Mesendoderm (in vitro differentiated cells): ENCODE measurements around the gene BPIFB3.
"Not testable (repeated sequence)": the region's sequence is repeated elsewhere in the genome, so short reads cannot be mapped to it uniquely, and the experiment has no call there.

Experiments used
- DNase-seq: peaks from one replicate; pipeline ENCODE4 v3.0.0; 2013
- H2AK5ac ChIP-seq: 2 replicates; pipeline ENCODE4 v1.6.1; 2013; ENCODE audit warnings: low read length, inconsistent platforms
- H2BK120ac ChIP-seq: 2 replicates; pipeline ENCODE4 v1.6.1; 2013; ENCODE audit warnings: low read depth, mild to moderate bottlenecking, low read length, moderate library complexity, mixed read lengths
- H2BK15ac ChIP-seq: replicated peaks from 2 replicates; pipeline ENCODE4 v1.6.1; 2013; ENCODE audit warnings: low read depth, mild to moderate bottlenecking, moderate library complexity
- H2BK5ac ChIP-seq: 2 replicates; pipeline ENCODE4 v1.6.1; 2013; ENCODE audit warnings: low read length, inconsistent platforms
- H3K18ac ChIP-seq: 2 replicates; pipeline ENCODE4 v1.6.1; 2013; ENCODE audit warnings: mild to moderate bottlenecking, low read length, mixed read lengths
- H3K23ac ChIP-seq: one replicate; pipeline ENCODE4 v1.6.1; 2013; ENCODE audit warnings: low read length
- H3K27ac ChIP-seq: 2 replicates; pipeline ENCODE4 v1.5.1; 2013; ENCODE audit warnings: low read depth, mild to moderate bottlenecking, inconsistent platforms, low read length, moderate library complexity
- H3K27me3 ChIP-seq: 2 replicates; pipeline ENCODE4 v1.6.1; 2013; ENCODE audit warnings: low read length, control low read depth, mild to moderate bottlenecking, inconsistent platforms; ENCODE audit not compliant: insufficient read depth, poor library complexity
- H3K36me3 ChIP-seq: 2 replicates; pipeline ENCODE4 v1.6.1; 2013; ENCODE audit warnings: low read length, inconsistent platforms; ENCODE audit not compliant: control insufficient read depth, insufficient read depth
- H3K4ac ChIP-seq: one replicate; pipeline ENCODE4 v1.6.1; 2013; ENCODE audit warnings: low read depth, mild to moderate bottlenecking, low read length, moderate library complexity
- H3K4me1 ChIP-seq: 2 replicates; pipeline ENCODE4 v1.6.1; 2013; ENCODE audit warnings: low read depth, low read length, inconsistent platforms; ENCODE audit not compliant: control insufficient read depth
- H3K4me2 ChIP-seq: 2 replicates; pipeline ENCODE4 v1.6.1; 2013; ENCODE audit warnings: low read length
- H3K4me3 ChIP-seq: 2 replicates; pipeline ENCODE4 v1.5.1; 2013; ENCODE audit warnings: mild to moderate bottlenecking, low read length
- H3K56ac ChIP-seq: one replicate; pipeline ENCODE4 v1.6.1; 2013; ENCODE audit warnings: low read length
- H3K79me1 ChIP-seq: 2 replicates; pipeline ENCODE4 v1.6.1; 2013; ENCODE audit warnings: low read length, inconsistent platforms
- H3K79me2 ChIP-seq: 2 replicates; pipeline ENCODE4 v1.6.1; 2013; ENCODE audit warnings: mild to moderate bottlenecking, low read length; ENCODE audit not compliant: control insufficient read depth, insufficient read depth
- H3K9ac ChIP-seq: 2 replicates; pipeline ENCODE4 v1.6.1; 2013; ENCODE audit warnings: low read length, inconsistent platforms
- H4K5ac ChIP-seq: one replicate; pipeline ENCODE4 v1.6.1; 2013; ENCODE audit warnings: low read length
- H4K8ac ChIP-seq: one replicate; pipeline ENCODE4 v1.6.1; 2013; ENCODE audit warnings: low read depth, mild to moderate bottlenecking, control low read depth, low read length, moderate library complexity
- WGBS: extraction: QIAGEN DNeasy Blood & Tissue Kit; methylation state at CpG from one replicate; pipeline ENCODE4 v1.1.7; 2013; ENCODE audit warnings: low lambda C conversion rate, missing lambda C conversion rate; ENCODE audit not compliant: insufficient coverage; ENCODE audit errors: extremely low coverage; 5-methylcytosine and 5-hydroxymethylcytosine counted together

BPIFB3 gene

DNA sequence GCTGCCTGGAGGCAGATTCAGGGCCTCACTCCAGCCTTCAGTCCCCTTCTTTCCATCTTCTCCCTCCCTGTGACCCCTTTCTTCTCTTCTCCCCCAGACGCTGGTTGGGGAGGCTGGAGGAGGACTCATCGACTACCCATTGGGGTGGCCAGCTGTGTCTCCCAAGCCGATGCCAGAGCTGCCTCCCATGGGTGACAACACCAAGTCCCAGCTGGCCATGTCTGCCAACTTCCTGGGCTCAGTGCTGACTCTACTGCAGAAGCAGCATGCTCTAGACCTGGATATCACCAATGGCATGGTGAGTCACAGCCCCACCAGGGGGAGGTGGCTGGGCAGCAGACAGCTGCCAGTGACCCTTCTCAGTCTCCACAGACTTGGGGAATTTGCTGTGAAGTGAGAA is 38.7 kb downstream of the BPIFB3 start:
- no peaks in the 10 kb centered on the region for H3K79me1 ChIP-seq
- H3K18ac ChIP-seq, result no peak overlapping the region
- H4K8ac ChIP-seq, result no peak overlapping the region
- H2AK5ac ChIP-seq, result no peak overlapping the region
- no peak overlapping the region for H4K5ac ChIP-seq
- no peak overlapping the region for H3K9ac ChIP-seq
- no peak overlapping the region for H2BK120ac ChIP-seq
- H3K4me2 ChIP-seq, result no peak overlapping the region
- H3K56ac ChIP-seq, result peak overlapping the region; percentile 15
- H3K4me3 ChIP-seq, result no peak overlapping the region
- no peak overlapping the region for H3K27ac ChIP-seq
- no peaks in the 10 kb centered on the region for H3K36me3 ChIP-seq
- H3K27me3 ChIP-seq, result no peaks in the 10 kb centered on the region
- H2BK5ac ChIP-seq, result no peak overlapping the region
- no peak overlapping the region for H3K4ac ChIP-seq
- DNase-seq, result peak; percentile 30
- WGBS, result no CpG with 5 or more reads among the region's 3 CpGs
- no peak overlapping the region for H2BK15ac ChIP-seq
- H3K79me2 ChIP-seq, result no peaks in the 10 kb centered on the region
- H3K4me1 ChIP-seq, result no peaks in the 10 kb centered on the region
- H3K23ac ChIP-seq, result no peak overlapping the region

DNA sequence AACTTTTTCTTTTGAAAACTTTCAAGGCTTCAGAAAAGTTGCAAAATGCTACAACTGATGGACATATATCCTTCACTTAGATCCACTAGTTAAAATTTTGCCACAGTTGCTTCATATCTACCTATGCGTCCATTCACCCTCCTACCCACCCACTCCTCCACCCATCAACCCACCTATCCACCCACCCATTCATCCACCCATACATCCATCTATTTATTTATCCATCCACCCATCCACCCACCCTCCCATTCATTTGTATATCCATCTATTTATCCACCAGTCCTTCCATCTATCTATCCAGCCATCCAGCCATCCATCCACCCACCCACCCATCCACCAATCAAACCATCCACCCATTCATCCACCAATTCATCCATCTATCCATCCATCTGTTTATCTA is 39.4 kb downstream of the BPIFB3 start:
- Histone ChIP-seq H3K79me2 (no peaks in the 10 kb centered on the region), H2AK5ac (no peak overlapping the region), H3K4me1 (no peaks in the 10 kb centered on the region), H2BK120ac (no peak overlapping the region), H3K56ac (no peak overlapping the region), H3K27me3 (no peaks in the 10 kb centered on the region), H2BK5ac (no peak overlapping the region), H2BK15ac (no peak overlapping the region), H3K18ac (no peak overlapping the region), H3K4ac (no peak overlapping the region), H3K4me3 (no peak overlapping the region), H3K79me1 (no peaks in the 10 kb centered on the region), H3K36me3 (no peaks in the 10 kb centered on the region), H3K27ac (no peak overlapping the region), H4K5ac (no peak overlapping the region), H3K23ac (no peak overlapping the region), H4K8ac (no peak overlapping the region), H3K9ac (no peak overlapping the region), H3K4me2 (no peak overlapping the region)
- WGBS, result no CpG with 5 or more reads among the region's 1 CpG
- DNase-seq, result no peak

DNA sequence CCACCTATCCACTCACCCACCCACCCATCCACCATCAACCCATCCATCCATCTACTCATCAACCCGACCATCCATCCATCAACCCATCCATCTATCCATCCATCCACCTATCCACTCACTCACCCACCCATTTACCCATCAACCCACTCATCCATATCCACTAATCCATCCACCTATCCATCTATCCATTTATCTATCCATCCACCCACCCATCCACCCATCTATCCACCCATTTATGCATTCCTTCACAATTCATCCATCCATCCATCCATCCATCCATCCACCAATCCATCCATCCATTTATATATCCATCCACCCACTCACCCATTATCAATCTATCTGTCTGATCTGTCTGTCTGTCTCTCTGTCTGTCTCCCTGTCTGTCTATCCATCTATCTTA is 39.9 kb downstream of the BPIFB3 start:
- no peak overlapping the region for H3K27ac ChIP-seq
- H3K56ac ChIP-seq, result no peak overlapping the region
- 100% methylated on average over 1 of the region's 1 CpG for WGBS
- no peak overlapping the region for H3K4me2 ChIP-seq
- no peaks in the 10 kb centered on the region for H3K36me3 ChIP-seq
- no peak overlapping the region for H3K4me3 ChIP-seq
- no peak overlapping the region for H3K9ac ChIP-seq
- H2BK120ac ChIP-seq, result no peak overlapping the region
- no peaks in the 10 kb centered on the region for H3K79me2 ChIP-seq
- no peak overlapping the region for H3K4ac ChIP-seq
- no peak overlapping the region for H4K8ac ChIP-seq
- no peak overlapping the region for H2AK5ac ChIP-seq
- no peaks in the 10 kb centered on the region for H3K27me3 ChIP-seq
- H3K18ac ChIP-seq, result no peak overlapping the region
- no peak overlapping the region for H4K5ac ChIP-seq
- no peak for DNase-seq
- H3K4me1 ChIP-seq, result no peaks in the 10 kb centered on the region
- H3K79me1 ChIP-seq, result no peaks in the 10 kb centered on the region
- no peak overlapping the region for H2BK5ac ChIP-seq
- H2BK15ac ChIP-seq, result no peak overlapping the region
- no peak overlapping the region for H3K23ac ChIP-seq

DNA sequence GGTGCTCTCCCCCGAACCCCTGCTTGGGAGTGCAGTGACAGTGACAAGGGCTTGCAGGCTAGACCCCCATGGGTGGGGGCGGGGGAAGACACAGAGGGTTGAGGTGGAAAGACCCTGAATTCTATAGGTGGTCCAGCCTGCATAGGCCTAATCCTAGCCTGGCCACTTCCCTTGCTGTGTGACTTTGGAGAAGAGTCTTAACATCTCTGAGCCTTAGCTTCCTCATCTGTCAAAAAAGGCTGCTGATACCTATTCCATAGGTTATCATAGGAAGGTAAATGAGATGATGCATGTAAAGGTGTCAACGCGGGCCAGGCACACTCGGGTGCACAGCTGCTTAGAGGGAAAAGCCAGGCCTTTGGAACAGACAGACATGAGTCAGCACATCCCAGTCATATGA is 41.5 kb downstream of the BPIFB3 start:
- Histone ChIP-seq H2BK5ac (no peak overlapping the region), H3K27ac (no peak overlapping the region), H2BK120ac (no peak overlapping the region), H3K4ac (no peak overlapping the region), H3K9ac (no peak overlapping the region), H3K4me3 (no peak overlapping the region), H2AK5ac (no peak overlapping the region), H4K5ac (no peak overlapping the region), H3K79me2 (no peaks in the 10 kb centered on the region), H3K79me1 (no peaks in the 10 kb centered on the region), H3K4me1 (no peaks in the 10 kb centered on the region), H2BK15ac (no peak overlapping the region), H3K56ac (peak overlapping the region; percentile 30), H3K36me3 (no peaks in the 10 kb centered on the region), H4K8ac (no peak overlapping the region), H3K18ac (no peak overlapping the region), H3K4me2 (no peak overlapping the region), H3K23ac (no peak overlapping the region), H3K27me3 (no peaks in the 10 kb centered on the region)
- no peak for DNase-seq
- WGBS, result no CpG with 5 or more reads among the region's 5 CpGs

DNA sequence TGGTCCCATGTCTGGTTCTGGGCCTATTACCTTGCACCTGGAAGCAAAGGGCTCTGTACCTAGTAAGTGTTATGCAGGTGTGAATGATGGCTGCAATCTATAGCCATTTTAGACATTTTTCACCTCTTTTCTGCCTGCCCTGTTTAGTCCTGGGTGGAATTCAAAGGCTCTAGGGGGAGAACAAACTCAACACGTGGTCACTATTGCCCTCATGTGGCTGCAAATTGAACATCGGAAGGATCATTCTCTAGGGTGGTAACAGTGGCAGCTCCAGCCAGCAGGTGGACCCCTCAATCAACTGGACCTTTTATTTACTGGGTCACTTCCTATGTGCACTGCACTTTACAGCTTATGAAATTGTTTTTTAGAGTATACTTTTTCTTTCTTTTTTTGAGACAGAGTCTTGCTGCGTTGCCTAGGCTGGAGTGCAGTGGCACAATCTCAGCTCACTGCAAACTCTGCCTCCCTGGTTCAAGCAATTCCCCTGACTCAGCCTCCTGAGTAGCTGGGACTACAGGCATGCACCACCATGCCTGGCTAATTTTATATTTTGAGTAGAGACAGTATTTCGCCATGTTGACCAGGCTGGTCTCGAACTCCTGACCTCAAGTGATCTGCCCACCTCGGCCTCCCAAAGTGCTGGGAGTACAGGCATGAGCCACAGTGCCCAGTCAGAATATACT is 42.3 kb downstream of the BPIFB3 start:
- no CpG with 5 or more reads among the region's 6 CpGs for WGBS

DNA sequence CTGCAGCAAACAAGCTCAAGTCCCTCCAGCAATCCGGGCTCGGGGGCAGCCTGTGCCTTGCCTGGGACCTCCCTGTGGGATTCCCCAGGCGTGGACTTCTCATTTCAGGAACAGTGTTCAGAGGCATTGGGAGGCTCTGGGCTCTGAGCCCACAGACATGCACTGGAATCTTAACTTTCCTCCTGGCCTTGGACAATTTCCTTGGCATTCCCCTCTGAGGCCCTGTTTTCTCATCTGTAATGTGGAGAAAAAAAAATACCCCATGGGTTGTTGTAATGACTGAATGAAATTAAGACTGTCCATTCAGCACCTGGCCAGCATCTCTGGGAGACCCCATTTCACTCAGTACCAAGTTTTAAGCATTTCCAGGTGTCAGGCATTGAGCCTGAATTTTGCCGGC is 43.3 kb downstream of the BPIFB3 start:
- Histone ChIP-seq H3K4me3 (no peak overlapping the region), H3K27ac (no peak overlapping the region)

More for the DNA sequence above, 42.3 kb downstream of the BPIFB3 start:
- not testable (repeated sequence) for H3K27me3 ChIP-seq, H3K4me2 ChIP-seq, H3K4me1 ChIP-seq, H3K79me2 ChIP-seq, H4K5ac ChIP-seq, H3K36me3 ChIP-seq, H3K18ac ChIP-seq, H3K56ac ChIP-seq, H3K27ac ChIP-seq, H3K4me3 ChIP-seq, H2AK5ac ChIP-seq, H4K8ac ChIP-seq, H3K23ac ChIP-seq, H3K9ac ChIP-seq, H2BK5ac ChIP-seq, H2BK120ac ChIP-seq, H3K79me1 ChIP-seq, H2BK15ac ChIP-seq, H3K4ac ChIP-seq
- peak; percentile 86 for DNase-seq

More for the DNA sequence above, 43.3 kb downstream of the BPIFB3 start:
- no peak overlapping the region for H2BK5ac ChIP-seq
- H3K4ac ChIP-seq, result no peak overlapping the region
- H3K27me3 ChIP-seq, result no peaks in the 10 kb centered on the region
- no peak overlapping the region for H2BK15ac ChIP-seq
- WGBS, result no CpG with 5 or more reads among the region's 4 CpGs
- no peak overlapping the region for H3K56ac ChIP-seq
- H3K18ac ChIP-seq, result no peak overlapping the region
- no peaks in the 10 kb centered on the region for H3K79me1 ChIP-seq
- H3K36me3 ChIP-seq, result no peaks in the 10 kb centered on the region
- H3K4me2 ChIP-seq, result no peak overlapping the region
- no peak overlapping the region for H2AK5ac ChIP-seq
- no peak overlapping the region for H3K9ac ChIP-seq
- H3K4me1 ChIP-seq, result no peaks in the 10 kb centered on the region
- H4K5ac ChIP-seq, result no peak overlapping the region
- no peak overlapping the region for H3K23ac ChIP-seq
- no peak for DNase-seq
- H4K8ac ChIP-seq, result no peak overlapping the region
- H3K79me2 ChIP-seq, result no peaks in the 10 kb centered on the region
- H2BK120ac ChIP-seq, result no peak overlapping the region
